ENCODE data around the gene ITPA.

ITPA gene

DNA sequence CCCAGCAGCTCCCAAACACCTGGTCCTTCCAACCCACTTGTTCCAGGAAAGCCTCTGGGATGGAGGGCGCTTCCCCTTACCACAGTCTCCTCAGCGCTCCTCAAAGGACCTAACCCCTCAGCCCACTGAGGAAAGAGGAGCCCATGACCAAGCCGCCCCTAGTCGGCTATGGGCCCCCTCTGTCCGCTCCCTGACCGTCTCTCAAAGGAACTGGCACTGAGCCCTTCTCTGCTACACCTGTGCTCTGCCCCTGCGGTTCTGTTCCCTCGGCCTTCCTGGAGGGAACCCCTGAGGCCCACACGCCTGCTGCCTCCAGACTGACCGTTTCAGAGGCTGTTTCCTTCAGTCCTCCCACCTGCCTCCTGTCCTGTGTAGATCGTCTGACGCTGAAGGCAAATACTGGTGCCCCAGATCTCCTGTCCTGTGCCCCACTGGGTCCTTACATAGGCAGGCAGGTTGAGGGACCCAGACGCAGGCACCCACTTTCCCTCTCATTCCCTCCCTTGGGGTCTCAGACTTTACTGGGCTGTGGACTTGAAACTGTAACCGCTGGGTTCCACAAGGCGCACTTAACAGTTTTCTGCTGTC lies 31.6 kb downstream of the ITPA start:
- no peak for DNase-seq (ENCODE audit: insufficient read length, low spot score)
- no peak for FAIRE-seq

DNA sequence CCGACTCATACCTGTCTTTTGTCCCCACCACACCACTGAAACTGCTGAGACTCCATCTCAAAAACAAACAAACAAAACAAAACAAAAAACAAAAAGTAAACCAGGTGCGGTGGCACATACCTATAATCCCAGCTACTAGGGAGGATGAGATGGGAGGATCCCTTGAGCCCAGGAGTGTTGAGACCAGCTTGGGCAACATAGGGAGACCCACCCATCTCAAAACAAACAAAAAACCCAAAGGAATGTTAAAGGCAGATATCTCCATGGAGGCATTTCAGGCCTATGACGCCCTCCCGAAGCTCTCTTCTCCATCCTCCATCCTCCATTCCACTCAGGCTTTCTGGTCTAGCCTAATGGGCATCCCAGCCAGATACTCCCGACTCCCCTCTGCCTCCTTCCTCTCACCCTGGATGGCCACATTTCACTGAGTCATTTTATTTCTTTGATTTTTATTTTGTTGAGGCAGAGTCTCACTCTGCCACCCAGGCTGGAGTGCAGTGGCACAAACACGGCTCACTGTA lies 32.9 kb downstream of the ITPA start:
- DNase-seq (ENCODE audit: insufficient read length, low spot score) (no peak), FAIRE-seq (no peak)

DNA sequence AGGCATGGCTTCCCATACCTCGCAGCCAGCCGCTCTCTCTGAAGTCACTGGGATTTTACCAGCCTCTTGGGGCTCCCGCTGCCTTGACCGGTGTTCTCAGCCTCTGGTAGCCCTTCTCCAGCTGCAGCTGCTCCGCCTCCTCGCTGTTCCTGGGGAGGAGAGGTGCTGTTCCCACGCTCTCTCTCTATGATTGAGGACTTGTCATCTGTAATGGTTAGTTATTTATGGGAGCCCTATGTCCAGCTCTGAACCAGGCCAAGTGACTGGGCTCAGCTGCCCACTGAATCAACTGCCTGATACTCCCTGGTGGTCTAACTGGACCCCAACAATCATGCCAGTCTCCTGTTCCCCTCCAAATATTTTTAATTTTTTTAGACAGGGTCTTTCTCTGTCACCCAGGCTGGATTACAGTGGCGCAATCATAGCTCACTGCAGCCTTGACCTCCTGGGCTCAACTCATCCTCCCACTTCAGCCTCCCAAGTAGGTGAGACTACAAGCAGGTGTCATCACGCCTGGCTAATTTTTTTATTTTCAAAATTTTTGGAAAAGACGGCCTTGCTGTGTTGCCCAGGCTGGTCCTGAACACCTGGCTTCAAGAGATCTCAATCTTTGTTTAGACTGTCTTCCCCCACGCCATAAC lies 34.5 kb downstream of the ITPA start:
- no peak for FAIRE-seq
- no peak for DNase-seq (ENCODE audit: insufficient read length, low spot score)

DNA sequence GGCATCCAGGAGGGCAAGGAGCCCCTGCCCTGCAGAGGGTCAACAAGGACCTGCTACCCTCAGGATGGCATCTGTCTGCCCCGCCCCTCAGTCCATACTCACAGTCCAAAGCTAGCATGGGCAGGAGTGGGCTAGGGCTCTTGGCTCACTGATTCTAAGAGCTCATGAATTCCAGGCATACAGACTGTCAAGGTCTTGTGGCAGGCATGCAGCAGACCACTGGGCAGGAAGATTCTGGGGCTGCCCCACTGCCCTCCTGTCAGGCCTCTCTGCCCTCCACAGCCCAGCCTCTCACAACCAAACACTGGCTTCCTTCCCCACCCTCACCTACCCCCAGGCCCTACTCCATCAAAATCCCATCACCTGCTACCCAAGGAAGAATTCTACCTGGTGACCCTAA lies 35.3 kb downstream of the ITPA start:
- DNase-seq (ENCODE audit: insufficient read length, low spot score) (no peak), FAIRE-seq (no peak)

- DNase-seq (ENCODE audit: insufficient read length, low spot score) (no peak), FAIRE-seq (no peak)
These were observed 35.9 kb downstream of the ITPA start for GRCh38 chr20:3245156-3245555.

GRCh38 chr20:3245711-3246110 lies 36.4 kb downstream of the ITPA start:
- no peak for DNase-seq (ENCODE audit: insufficient read length, low spot score)
- no peak for FAIRE-seq

- DNase-seq (ENCODE audit: insufficient read length, low spot score) (no peak), FAIRE-seq (no peak)
These were observed 37.4 kb downstream of the ITPA start for GRCh38 chr20:3246682-3247081.

- DNase-seq (ENCODE audit: insufficient read length, low spot score) (no peak), FAIRE-seq (no peak)
These were observed 38.3 kb downstream of the ITPA start for GRCh38 chr20:3247638-3248037.

DNA sequence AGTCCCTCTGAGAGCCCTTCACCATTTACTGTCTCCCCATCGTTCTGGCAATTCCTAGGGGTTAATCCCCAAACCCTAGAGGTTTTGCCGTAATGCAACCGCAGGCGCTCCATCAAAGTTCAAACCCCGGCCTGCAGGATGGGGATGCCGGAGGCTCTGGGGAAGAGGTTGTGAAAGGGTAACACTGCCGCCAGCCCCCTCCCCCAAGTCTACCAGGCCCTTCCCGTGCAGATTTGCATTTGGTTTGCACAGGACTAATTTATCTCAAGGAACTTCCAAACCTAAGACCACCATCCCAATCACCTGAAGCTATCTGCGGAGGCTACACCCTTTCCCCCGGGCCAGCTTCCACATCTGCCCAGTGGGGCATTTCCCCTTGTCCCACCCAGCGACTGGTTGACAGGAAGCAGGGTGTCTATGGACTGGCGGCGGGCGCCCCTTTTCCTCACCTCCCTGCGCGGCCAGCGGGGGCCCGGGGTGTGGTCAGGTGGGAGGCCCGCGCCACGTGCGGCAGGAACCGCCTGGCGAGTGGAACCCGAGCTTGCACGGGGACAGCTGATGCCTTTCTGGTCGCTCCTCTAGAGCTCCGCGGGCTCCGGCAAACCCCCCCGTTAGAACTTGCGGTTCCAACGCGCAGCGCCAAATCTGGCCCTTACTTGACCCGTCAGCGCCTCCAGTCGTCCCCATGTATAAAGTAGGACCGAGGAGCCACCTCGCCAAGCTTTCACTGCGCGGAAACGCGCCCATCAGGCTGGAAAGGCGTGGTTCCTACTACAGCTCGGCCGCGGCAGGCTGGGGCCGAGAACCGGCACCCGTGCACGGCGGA lies 39.1 kb downstream of the ITPA start:
- no peak for FAIRE-seq
- DNase-seq (ENCODE audit: insufficient read length, low spot score), result no peak

DNA sequence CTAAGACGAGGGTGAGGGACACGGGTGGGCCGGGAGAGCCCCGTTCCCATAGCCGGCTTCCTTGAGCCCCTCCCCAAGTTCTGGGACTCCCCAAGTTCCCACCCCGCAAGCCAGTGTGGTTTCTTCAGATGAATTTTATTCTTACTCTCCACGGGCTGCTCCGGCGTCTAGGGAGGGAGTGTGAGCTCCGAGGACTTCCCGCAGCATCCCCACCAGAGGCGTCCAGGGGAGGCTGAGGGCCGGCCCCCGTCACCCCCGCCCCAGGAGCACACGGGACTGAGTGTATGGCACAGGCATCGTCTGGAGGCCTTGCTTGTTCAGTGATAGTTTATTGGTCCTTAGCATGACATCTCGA lies 39.7 kb downstream of the ITPA start:
- no peak for FAIRE-seq

GRCh38 chr20:3250091-3250504 lies 40.8 kb downstream of the ITPA start:
- no peak for FAIRE-seq
- DNase-seq (ENCODE audit: insufficient read length, low spot score), result no peak

More for the DNA sequence above, 39.7 kb downstream of the ITPA start:
- DNase-seq (ENCODE audit: insufficient read length, low spot score), result no peak

DNA sequence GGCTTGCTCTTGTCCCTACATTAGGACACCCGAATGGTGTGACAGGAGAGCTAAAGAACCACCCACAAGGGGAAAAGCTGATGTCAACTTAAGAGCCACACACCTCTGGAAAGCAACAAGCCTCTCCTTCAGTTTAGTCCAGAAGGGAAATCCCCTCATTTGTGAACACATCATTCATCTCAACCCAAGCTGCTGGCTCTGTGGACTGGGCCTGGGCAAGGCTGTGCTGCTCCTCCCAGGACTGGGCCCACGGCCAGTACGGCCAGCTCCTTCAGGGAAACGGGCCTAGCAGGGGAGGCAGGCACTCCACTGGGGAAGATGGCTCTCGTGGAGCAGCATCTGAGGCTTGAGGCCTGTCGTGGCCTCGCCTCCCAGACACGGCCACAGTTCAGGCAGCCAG lies 42.5 kb downstream of the ITPA start:
- DNase-seq (ENCODE audit: insufficient read length, low spot score) (no peak), FAIRE-seq (no peak)

- DNase-seq (ENCODE audit: insufficient read length, low spot score), result no peak
- no peak for FAIRE-seq
These were observed 46.4 kb downstream of the ITPA start for GRCh38 chr20:3255728-3256127.

DNA sequence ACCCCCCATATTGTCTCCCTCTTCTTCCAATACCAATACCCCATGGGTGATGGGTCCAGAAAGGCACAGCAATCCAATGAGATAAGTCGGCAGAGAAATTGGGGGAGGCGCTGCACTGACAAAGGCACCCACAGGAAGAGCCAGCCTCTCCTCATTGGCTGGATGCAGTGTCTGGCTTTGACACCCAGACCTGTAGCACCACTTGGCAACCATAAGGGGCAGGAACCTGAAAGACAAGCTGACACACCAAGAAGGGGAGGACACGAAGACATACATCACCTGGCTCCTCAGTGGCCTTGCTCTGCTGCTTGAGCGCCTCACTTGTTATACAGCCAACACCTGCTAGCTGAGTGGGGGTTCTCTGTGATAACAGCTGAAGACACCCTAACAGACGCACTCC lies 49.1 kb downstream of the ITPA start:
- FAIRE-seq, result no peak
- DNase-seq (ENCODE audit: insufficient read length, low spot score), result no peak

- DNase-seq (ENCODE audit: insufficient read length, low spot score) (no peak), FAIRE-seq (no peak)
These were observed 53.3 kb downstream of the ITPA start for GRCh38 chr20:3262566-3262965.

DNA sequence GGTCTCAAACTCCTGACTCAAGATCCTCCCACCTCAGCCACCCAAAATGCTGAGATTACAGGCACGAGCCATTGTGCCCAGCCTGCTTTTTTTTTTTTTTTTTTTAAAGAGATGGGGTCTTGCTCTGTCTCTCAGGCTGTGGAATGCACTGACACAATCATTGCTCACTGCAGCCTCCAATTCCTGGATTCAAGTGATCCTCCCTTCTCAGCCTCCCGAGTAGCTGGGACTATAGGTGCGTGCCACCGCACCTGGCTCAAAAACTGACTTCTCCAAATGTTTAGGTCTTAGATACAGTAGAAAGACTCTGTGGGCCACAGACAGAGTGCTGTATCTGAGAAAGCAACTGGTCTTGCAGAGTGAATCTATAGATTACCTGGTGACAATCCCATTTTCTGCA lies 60.8 kb downstream of the ITPA start:
- DNase-seq (ENCODE audit: insufficient read length, low spot score) (no peak), FAIRE-seq (no peak)

DNA sequence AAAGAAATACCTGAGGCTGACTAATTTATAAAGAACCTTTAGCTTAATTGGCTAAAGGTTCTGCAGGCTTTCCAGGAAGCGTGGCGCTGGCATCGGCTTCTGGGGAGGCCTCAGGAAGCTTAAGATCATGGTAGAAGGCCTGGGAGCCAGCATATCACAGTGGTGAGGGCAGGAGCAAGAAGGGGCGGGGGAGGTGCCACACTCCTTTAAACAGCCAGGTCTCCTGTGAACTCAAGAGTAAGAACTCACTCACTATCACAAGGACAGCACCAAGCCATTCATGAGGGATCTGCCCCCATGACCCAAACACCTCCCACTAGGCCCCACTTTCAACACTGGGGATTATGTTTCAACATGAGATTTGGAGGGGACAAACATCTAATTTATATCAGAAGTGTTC lies 64.1 kb downstream of the ITPA start:
- FAIRE-seq (no peak), DNase-seq (ENCODE audit: insufficient read length, low spot score) (no peak)

All from HTR-8/SVneo (cell line).